K562 (cell line): ENCODE data around the gene SUV39H2.

Source experiments
- AFF1 ChIP-seq, 2 experiments: fragments of 450-650 bp; IDR thresholded peaks; 2 replicates each; pipeline ENCODE4 v1.6.1; 2018; ENCODE audit warnings: mild to moderate bottlenecking in 2 of 2, low read depth in 1 of 2; ENCODE audit not compliant: partially characterized antibody in 2 of 2
- ATF2 ChIP-seq: sonication (generic); formaldehyde crosslinking; IDR thresholded peaks from 2 replicates; pipeline ENCODE4 v1.8.1; 2022; ENCODE audit warnings: missing genetic modification reagents
- CTCF ChIP-seq, 3 experiments: IDR thresholded peaks in 2 of 3; conservative IDR thresholded peaks in 1 of 3; 2 replicates each; pipeline ENCODE4 v1.5.1; 2011 to 2012; ENCODE audit warnings: low read length in 3 of 3, mild to moderate bottlenecking in 3 of 3, control low read depth in 2 of 3, improper control_type of control experiment in 1 of 3, inconsistent platforms in 1 of 3, low read depth in 1 of 3, mixed read lengths in 1 of 3, moderate library complexity in 1 of 3; ENCODE audit not compliant: insufficient read depth in 2 of 3
- FOXP4 ChIP-seq: sonication (generic); formaldehyde crosslinking; IDR thresholded peaks from 2 replicates; pipeline ENCODE4 v1.8.0; 2022; ENCODE audit warnings: mild to moderate bottlenecking, missing genetic modification reagents, borderline replicate concordance
- NR3C1 ChIP-seq: sonication (generic); formaldehyde crosslinking; IDR thresholded peaks from 2 replicates; pipeline ENCODE4 v1.8.1; 2022; ENCODE audit warnings: missing genetic modification reagents
- PHB2 ChIP-seq: fragments of 450-650 bp; IDR thresholded peaks from 2 replicates; pipeline ENCODE4 v1.6.1; 2017; ENCODE audit warnings: low read depth
- POLR2A ChIP-seq: fragments of 450-650 bp; conservative IDR thresholded peaks from 2 replicates; pipeline ENCODE4 v1.6.1; 2016
- POLR2AphosphoS5 ChIP-seq: IDR thresholded peaks from 2 replicates; pipeline ENCODE4 v1.6.1; 2011; ENCODE audit warnings: mild to moderate bottlenecking, low read depth, low read length, moderate library complexity; ENCODE audit not compliant: control insufficient read depth, insufficient read depth
- RBM14 ChIP-seq: fragments of 200-400 bp; formaldehyde crosslinking; IDR thresholded peaks from 2 replicates; pipeline ENCODE4 v1.6.1; 2018; ENCODE audit warnings: low read depth, mild to moderate bottlenecking, low read length, moderate library complexity, borderline replicate concordance; ENCODE audit not compliant: insufficient read depth
- SRSF7 ChIP-seq: fragments of 200-400 bp; formaldehyde crosslinking; optimal IDR thresholded peaks from 2 replicates; pipeline ENCODE3; 2017; ENCODE audit warnings: mild to moderate bottlenecking, low read depth, low read length
- TARDBP ChIP-seq: fragments of 450-650 bp; IDR thresholded peaks from 2 replicates; pipeline ENCODE4 v1.6.1; 2016
- ZBTB26 ChIP-seq: fragments of 450-650 bp; formaldehyde crosslinking; IDR thresholded peaks from 2 replicates; pipeline ENCODE4 v1.4.0; 2022; ENCODE audit warnings: missing genetic modification characterization
- ZNF431 ChIP-seq: sonication (generic); formaldehyde crosslinking; IDR thresholded peaks from 2 replicates; pipeline ENCODE4 v1.8.0; 2022; ENCODE audit warnings: mild to moderate bottlenecking, missing genetic modification reagents
- ZNF518B ChIP-seq: fragments of 250-450 bp; sonication (Bioruptor Pico); IDR thresholded peaks from 2 replicates; pipeline ENCODE4 v1.5.0; 2021; ENCODE audit warnings: mild to moderate bottlenecking, moderate library complexity

GRCh38 chr10:14839305-14839695 lies 39.4 kb upstream of the SUV39H2 start:
- TF ChIP-seq CTCF (IDR thresholded peaks at IDR 0.05 in 2 of 3, conservative IDR thresholded peaks at IDR 0.05 in 1 of 3; ENCODE audit: insufficient read depth in 2 of 3, low read depth in 1 of 3, low read length in 3 of 3) (no peak), POLR2A (no peak), NR3C1 (CRISPR knock-in tag) (no peak), SRSF7 (no peak), RBM14 (no peak), ATF2 (CRISPR knock-in tag) (no peak), POLR2AphosphoS5 (no peak), ZNF518B (no peak), PHB2 (no peak), ZNF431 (CRISPR knock-in tag) (no peak), ZBTB26 (CRISPR knock-in tag) (no peak), FOXP4 (CRISPR knock-in tag) (no peak), TARDBP (no peak), AFF1 (IDR thresholded peaks at IDR 0.05; ENCODE audit: low read depth in 1 of 2, partially characterized antibody in 2 of 2) (no peak)
